ENCODE measurements around the gene AIDA.

Gene AIDA

DNA sequence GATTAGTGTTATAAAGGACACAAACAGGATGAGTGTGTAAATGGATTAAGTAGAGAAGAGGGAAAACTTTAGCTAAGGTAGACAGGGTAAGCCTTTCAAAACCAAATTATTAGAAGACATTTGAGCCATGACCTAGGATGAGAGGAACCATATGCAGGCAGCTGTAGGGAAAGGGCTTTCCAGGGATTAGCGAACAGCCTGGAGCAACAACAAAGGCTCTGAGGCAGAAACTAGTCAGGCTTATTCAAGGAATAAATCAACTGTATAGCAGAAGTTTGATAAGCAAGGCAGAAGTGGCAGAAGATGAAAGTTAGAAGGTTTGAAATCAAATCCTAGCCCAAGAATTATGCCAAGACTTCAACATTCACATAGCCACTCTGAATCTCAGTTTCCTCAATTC is 21.3 kb downstream of the AIDA start:
- TF ChIP-seq TAF1 (IDR thresholded peaks at IDR 0.05; ENCODE audit: low read depth) = no peak
- TF ChIP-seq CEBPB (IDR thresholded peaks at IDR 0.05) = no peak

DNA sequence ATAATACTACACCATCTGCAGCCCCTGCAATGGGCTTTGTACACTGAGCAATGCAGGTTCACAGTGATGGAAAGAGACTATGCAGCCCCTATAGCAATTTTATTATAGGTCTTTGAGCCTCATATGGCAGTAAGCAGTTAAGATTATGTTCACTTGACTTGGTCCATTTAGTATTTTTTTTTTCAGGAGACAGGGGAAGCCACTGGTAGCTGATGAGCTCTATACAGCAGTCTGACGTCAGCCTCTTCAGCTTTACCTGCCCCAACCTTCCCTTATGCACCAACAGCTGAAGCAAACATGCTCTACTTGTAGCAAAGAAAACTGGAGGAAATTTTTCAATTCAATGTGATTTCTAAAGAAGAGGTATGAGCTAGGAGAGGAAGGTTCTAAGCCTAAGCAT is 32.2 kb downstream of the AIDA start:
- no peak for TF ChIP-seq YY1 (IDR thresholded peaks at IDR 0.05; ENCODE audit: low read depth)

DNA sequence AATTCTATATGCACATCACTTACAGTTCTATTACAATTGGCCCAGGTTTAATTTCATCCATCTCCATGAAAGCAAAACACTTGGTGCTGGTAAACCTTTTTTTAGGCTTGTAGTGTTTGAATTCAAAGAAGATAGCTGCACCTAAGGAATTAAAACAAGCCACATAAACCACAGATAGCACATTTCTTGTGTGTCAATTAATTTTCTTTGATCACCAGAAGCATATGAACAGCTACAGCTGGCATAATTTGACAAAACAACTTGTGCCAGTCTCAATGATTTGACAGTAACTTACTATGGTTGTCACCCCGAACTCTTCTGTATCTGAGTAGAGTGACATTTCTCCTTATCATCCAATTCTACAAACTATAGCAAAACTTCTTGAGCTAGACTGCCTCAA is 42.2 kb downstream of the AIDA start:
- TF ChIP-seq, protein P1, sequence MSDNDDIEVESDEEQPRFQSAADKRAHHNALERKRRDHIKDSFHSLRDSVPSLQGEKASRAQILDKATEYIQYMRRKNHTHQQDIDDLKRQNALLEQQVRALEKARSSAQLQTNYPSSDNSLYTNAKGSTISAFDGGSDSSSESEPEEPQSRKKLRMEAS (IDR thresholded peaks at IDR 0.05) = no peak
- TF ChIP-seq EGR1 (IDR thresholded peaks at IDR 0.05) = no peak
- TF ChIP-seq ZBTB7A (IDR thresholded peaks at IDR 0.05; ENCODE audit: low read depth) = no peak
- TF ChIP-seq NFIC (IDR thresholded peaks at IDR 0.05) = no peak
- no peak for TF ChIP-seq CEBPB (IDR thresholded peaks at IDR 0.05)
- TF ChIP-seq, protein P2, sequence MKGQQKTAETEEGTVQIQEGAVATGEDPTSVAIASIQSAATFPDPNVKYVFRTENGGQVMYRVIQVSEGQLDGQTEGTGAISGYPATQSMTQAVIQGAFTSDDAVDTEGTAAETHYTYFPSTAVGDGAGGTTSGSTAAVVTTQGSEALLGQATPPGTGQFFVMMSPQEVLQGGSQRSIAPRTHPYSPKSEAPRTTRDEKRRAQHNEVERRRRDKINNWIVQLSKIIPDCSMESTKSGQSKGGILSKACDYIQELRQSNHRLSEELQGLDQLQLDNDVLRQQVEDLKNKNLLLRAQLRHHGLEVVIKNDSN (IDR thresholded peaks at IDR 0.05) = no peak
- TF ChIP-seq CREB1 (IDR thresholded peaks at IDR 0.05; ENCODE audit: low read depth) = no peak
- TF ChIP-seq RAD21 (IDR thresholded peaks at IDR 0.05; ENCODE audit: low read depth) = no peak
- TF ChIP-seq TCF12 (IDR thresholded peaks at IDR 0.05; ENCODE audit: low read depth) = no peak
- no peak for TF ChIP-seq TAF1 (IDR thresholded peaks at IDR 0.05; ENCODE audit: low read depth)

DNA sequence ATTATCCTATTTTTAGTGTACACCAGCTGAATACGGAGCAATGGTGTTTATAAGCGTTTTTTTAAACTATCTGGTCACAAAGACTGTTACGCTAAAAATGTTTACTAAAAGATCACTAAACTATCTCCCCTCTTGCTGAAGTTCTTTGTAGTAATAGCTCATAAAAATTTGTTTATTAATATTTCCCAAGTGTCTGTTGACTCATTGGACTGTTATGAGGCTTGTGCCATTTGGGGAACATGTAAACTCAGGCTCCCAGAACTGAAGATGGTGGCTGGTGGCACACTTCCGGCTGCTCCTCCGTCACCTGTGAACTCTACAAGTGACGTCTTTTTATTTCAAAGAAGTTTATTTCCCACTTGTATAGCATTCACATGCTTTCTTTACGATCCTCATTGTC is 46.3 kb downstream of the AIDA start:
- TF ChIP-seq NFIC (IDR thresholded peaks at IDR 0.05) (no peak), CEBPB (IDR thresholded peaks at IDR 0.05) (no peak), YY1 (IDR thresholded peaks at IDR 0.05; ENCODE audit: low read depth) (no peak), CREB1 (IDR thresholded peaks at IDR 0.05; ENCODE audit: low read depth) (no peak), RAD21 (IDR thresholded peaks at IDR 0.05; ENCODE audit: low read depth) (no peak), TCF12 (IDR thresholded peaks at IDR 0.05; ENCODE audit: low read depth) (no peak), EP300 (IDR thresholded peaks at IDR 0.05; ENCODE audit: borderline replicate concordance) (no peak), ZBTB7A (IDR thresholded peaks at IDR 0.05; ENCODE audit: low read depth) (no peak)
- TF ChIP-seq, protein P2 (IDR thresholded peaks at IDR 0.05) = no peak
- TF ChIP-seq, protein P1 (IDR thresholded peaks at IDR 0.05) = no peak
- TF ChIP-seq, protein P3, sequence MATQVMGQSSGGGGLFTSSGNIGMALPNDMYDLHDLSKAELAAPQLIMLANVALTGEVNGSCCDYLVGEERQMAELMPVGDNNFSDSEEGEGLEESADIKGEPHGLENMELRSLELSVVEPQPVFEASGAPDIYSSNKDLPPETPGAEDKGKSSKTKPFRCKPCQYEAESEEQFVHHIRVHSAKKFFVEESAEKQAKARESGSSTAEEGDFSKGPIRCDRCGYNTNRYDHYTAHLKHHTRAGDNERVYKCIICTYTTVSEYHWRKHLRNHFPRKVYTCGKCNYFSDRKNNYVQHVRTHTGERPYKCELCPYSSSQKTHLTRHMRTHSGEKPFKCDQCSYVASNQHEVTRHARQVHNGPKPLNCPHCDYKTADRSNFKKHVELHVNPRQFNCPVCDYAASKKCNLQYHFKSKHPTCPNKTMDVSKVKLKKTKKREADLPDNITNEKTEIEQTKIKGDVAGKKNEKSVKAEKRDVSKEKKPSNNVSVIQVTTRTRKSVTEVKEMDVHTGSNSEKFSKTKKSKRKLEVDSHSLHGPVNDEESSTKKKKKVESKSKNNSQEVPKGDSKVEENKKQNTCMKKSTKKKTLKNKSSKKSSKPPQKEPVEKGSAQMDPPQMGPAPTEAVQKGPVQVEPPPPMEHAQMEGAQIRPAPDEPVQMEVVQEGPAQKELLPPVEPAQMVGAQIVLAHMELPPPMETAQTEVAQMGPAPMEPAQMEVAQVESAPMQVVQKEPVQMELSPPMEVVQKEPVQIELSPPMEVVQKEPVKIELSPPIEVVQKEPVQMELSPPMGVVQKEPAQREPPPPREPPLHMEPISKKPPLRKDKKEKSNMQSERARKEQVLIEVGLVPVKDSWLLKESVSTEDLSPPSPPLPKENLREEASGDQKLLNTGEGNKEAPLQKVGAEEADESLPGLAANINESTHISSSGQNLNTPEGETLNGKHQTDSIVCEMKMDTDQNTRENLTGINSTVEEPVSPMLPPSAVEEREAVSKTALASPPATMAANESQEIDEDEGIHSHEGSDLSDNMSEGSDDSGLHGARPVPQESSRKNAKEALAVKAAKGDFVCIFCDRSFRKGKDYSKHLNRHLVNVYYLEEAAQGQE (IDR thresholded peaks at IDR 0.05; ENCODE audit: low read depth) = no peak

DNA sequence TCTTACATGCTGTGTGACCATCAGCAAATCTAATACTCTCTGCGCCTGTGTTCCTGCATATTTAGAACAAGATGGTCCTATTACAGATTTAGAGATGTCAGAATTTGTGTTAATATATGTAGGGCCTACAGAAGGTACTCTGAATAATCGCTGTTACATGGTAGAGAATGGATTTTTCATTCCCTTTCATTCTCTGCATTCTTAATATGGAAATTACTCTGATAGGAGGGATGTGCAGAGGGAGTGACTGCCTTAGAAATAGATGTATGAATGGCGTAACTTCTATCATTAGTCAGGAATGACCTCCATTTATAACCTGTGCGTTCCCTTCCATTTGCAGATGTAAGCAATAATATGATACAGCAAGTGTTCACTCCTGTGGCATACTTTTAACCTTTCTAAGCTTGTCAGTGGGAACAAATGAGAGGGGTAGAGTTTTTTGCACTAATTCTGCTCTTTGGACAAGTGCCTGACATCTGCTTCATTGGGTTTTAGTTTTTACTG is 48.8 kb downstream of the AIDA start:
- no peak for TF ChIP-seq TEAD4 (IDR thresholded peaks at IDR 0.05)

DNA sequence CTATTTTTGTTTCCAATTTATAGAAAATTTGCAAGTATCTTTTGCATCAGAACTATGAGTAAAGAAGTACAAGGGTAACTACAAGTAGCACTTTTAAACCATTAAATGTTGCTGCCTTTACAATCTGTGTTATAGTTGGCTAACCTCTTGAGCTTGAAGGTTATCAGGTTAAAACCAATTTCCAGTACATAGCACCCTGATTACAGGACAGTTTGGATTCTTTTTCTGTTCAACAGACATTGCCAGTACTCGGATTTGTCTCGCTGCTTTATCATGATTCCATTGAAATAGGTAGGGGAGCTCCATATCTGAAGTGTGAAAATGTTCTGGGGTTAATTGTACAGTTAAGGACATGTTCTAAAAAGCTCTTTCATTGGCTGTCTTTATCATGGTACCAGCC is 54.4 kb downstream of the AIDA start:
- TF ChIP-seq ZBTB7A (IDR thresholded peaks at IDR 0.05; ENCODE audit: low read depth) = no peak
- no peak for TF ChIP-seq FOXM1 (IDR thresholded peaks at IDR 0.05; ENCODE audit: borderline replicate concordance, low read depth)
- TF ChIP-seq, protein P2 (IDR thresholded peaks at IDR 0.05) = no peak
- TF ChIP-seq, protein P3 (IDR thresholded peaks at IDR 0.05; ENCODE audit: low read depth) = no peak
- TF ChIP-seq CREB1 (IDR thresholded peaks at IDR 0.05; ENCODE audit: low read depth) = no peak
- no peak for TF ChIP-seq YY1 (IDR thresholded peaks at IDR 0.05; ENCODE audit: low read depth)
- no peak for TF ChIP-seq EGR1 (IDR thresholded peaks at IDR 0.05)
- TF ChIP-seq RAD21 (IDR thresholded peaks at IDR 0.05; ENCODE audit: low read depth) = no peak
- no peak for TF ChIP-seq NFIC (IDR thresholded peaks at IDR 0.05)
- TF ChIP-seq TCF12 (IDR thresholded peaks at IDR 0.05; ENCODE audit: low read depth) = no peak
- TF ChIP-seq TAF1 (IDR thresholded peaks at IDR 0.05; ENCODE audit: low read depth) = no peak
- TF ChIP-seq EP300 (IDR thresholded peaks at IDR 0.05; ENCODE audit: borderline replicate concordance) = no peak
- TF ChIP-seq TEAD4 (IDR thresholded peaks at IDR 0.05) = no peak
- TF ChIP-seq, protein P1 (IDR thresholded peaks at IDR 0.05) = no peak
- TF ChIP-seq CEBPB (IDR thresholded peaks at IDR 0.05) = no peak

All from Ishikawa (cell line).